ENCODE data around the gene PDZK1IP1. TPM values are rescaled to one million over a fixed set of nuclear protein-coding genes. Genes with fewer than 3 reads are reported as not detected.
A peak's percentile ranks its signal among the peaks of the same experiment; 100 is the strongest.

Gene PDZK1IP1
- total RNA-seq, 2 experiments from 2014 or later = not detected

- H3K36me3 Mint-ChIP-seq (ENCODE audit: low read depth) = no peaks in the 10 kb centered on the region
- H3K4me3 Mint-ChIP-seq = no peak overlapping the region
- CTCF ChIA-PET = interaction anchor here (0.6 kb wide), 1 partner anchor 109 kb away, joined by 3 read pairs; no protein-coding TSS in a partner anchor
- no peaks in the 10 kb centered on the region for H3K9me3 Mint-ChIP-seq
- peaks cover 76% of the 10 kb centered on the region for H3K27me3 Mint-ChIP-seq (ENCODE audit: low read depth)
- no peak overlapping the region for H3K27ac Mint-ChIP-seq
- H3K4me1 Mint-ChIP-seq (ENCODE audit: low read depth) = peaks cover 27% of the 10 kb centered on the region
- no peak for DNase-seq
- intact Hi-C loops (cut with micrococcal nuclease) = no loop called here
These were observed 39.4 kb upstream of the PDZK1IP1 start for GRCh38 chr1:47229031-47229885.

DNA sequence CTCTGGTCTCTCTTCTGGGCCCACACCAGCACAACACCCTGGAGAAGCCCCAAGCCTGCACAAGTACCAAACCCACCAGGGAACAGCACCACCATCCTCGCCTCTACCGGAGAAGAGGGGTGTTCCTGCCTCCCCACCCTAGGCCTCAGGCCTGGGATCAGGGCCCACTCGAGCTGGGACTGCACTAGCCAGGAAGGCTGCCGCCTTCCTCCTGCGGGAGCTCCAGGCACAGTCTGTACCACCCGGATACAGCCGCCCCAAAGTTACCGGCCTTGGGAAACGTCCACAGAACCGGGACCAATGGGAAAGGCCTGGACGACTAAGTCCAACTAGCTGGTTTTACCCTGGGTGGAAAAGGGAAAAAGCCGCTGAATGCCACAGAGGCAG, 38.8 kb upstream of the PDZK1IP1 start:
- intact Hi-C loops (cut with micrococcal nuclease) = no loop called here

GRCh38 chr1:47227341-47228232, 37.8 kb upstream of the PDZK1IP1 start:
- H3K27ac Mint-ChIP-seq = peak overlapping the region; percentile 25
- no peak overlapping the region for H3K4me3 Mint-ChIP-seq
- peaks cover 60% of the 10 kb centered on the region for H3K27me3 Mint-ChIP-seq (ENCODE audit: low read depth)
- CTCF ChIA-PET = interaction anchor here (1.2 to 1.7 kb wide), 3 partner anchors 34 to 48 kb away, joined by 3 to 8 read pairs (median 6); no protein-coding TSS in a partner anchor
- intact Hi-C loops (cut with micrococcal nuclease) = no loop called here
- peaks cover 27% of the 10 kb centered on the region for H3K4me1 Mint-ChIP-seq (ENCODE audit: low read depth)
- no peak for DNase-seq
- no peaks in the 10 kb centered on the region for H3K9me3 Mint-ChIP-seq
- H3K36me3 Mint-ChIP-seq (ENCODE audit: low read depth) = no peaks in the 10 kb centered on the region

More for the DNA sequence above, 38.8 kb upstream of the PDZK1IP1 start:
- no peaks in the 10 kb centered on the region for H3K9me3 Mint-ChIP-seq
- H3K4me1 Mint-ChIP-seq (ENCODE audit: low read depth) = peaks cover 27% of the 10 kb centered on the region
- CTCF ChIA-PET = no interaction called here
- H3K4me3 Mint-ChIP-seq = no peak overlapping the region
- peaks cover 70% of the 10 kb centered on the region for H3K27me3 Mint-ChIP-seq (ENCODE audit: low read depth)
- no peaks in the 10 kb centered on the region for H3K36me3 Mint-ChIP-seq (ENCODE audit: low read depth)
- no peak for DNase-seq
- H3K27ac Mint-ChIP-seq = no peak overlapping the region

DNA sequence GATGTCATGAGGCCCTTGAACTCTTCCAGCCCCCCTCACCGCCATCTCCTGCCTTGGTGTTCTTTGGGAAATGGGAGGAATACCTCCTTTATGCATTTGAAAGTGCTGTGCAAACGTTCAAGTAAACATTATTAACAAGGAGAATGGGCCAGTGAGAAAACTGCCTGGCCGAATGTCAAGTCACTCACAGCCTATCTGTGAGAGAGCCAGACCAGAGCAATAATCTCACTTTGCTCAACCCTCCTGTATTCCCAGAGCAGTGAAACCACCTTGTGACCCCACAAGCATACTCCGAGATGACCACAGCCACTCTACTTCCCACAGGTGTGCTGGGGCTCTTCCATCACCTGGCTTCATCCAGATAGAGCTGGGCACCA, 37.0 kb upstream of the PDZK1IP1 start:
- Mint-ChIP-seq H3K9me3 (no peaks in the 10 kb centered on the region), H3K4me3 (no peak overlapping the region), H3K36me3 (ENCODE audit: low read depth) (no peaks in the 10 kb centered on the region), H3K27me3 (ENCODE audit: low read depth) (peaks cover 55% of the 10 kb centered on the region), H3K27ac (no peak overlapping the region), H3K4me1 (ENCODE audit: low read depth) (peaks cover 23% of the 10 kb centered on the region)
- CTCF ChIA-PET = interaction anchor here (1.2 to 1.7 kb wide), 3 partner anchors 33 to 48 kb away, joined by 3 to 8 read pairs (median 6); no protein-coding TSS in a partner anchor
- intact Hi-C loops (cut with micrococcal nuclease) = no loop called here
- DNase-seq = no peak

GRCh38 chr1:47226121-47226838, 36.4 kb upstream of the PDZK1IP1 start:
- H3K36me3 Mint-ChIP-seq (ENCODE audit: low read depth) = no peaks in the 10 kb centered on the region
- CTCF ChIA-PET = interaction anchor here (1.2 to 1.7 kb wide), 2 partner anchors 33 to 47 kb away, joined by 3 to 8 read pairs; no protein-coding TSS in a partner anchor
- no peak for DNase-seq
- peaks cover 17% of the 10 kb centered on the region for H3K4me1 Mint-ChIP-seq (ENCODE audit: low read depth)
- no peaks in the 10 kb centered on the region for H3K9me3 Mint-ChIP-seq
- intact Hi-C loops (cut with micrococcal nuclease) = no loop called here
- H3K27ac Mint-ChIP-seq = no peak overlapping the region
- peaks cover 49% of the 10 kb centered on the region for H3K27me3 Mint-ChIP-seq (ENCODE audit: low read depth)
- peak overlapping the region; percentile 3 for H3K4me3 Mint-ChIP-seq

- no peaks in the 10 kb centered on the region for H3K9me3 Mint-ChIP-seq
- H3K4me1 Mint-ChIP-seq (ENCODE audit: low read depth) = peaks cover 16% of the 10 kb centered on the region
- H3K27me3 Mint-ChIP-seq (ENCODE audit: low read depth) = peaks cover 43% of the 10 kb centered on the region
- CTCF ChIA-PET = no interaction called here
- DNase-seq = no peak
- H3K36me3 Mint-ChIP-seq (ENCODE audit: low read depth) = no peaks in the 10 kb centered on the region
- intact Hi-C loops (cut with micrococcal nuclease) = no loop called here
- H3K4me3 Mint-ChIP-seq = no peak overlapping the region
- no peak overlapping the region for H3K27ac Mint-ChIP-seq
These were observed 35.7 kb upstream of the PDZK1IP1 start for GRCh38 chr1:47225430-47226100.

GRCh38 chr1:47224676-47225399, 35.0 kb upstream of the PDZK1IP1 start:
- no peak for DNase-seq
- H3K36me3 Mint-ChIP-seq (ENCODE audit: low read depth) = no peaks in the 10 kb centered on the region
- no peaks in the 10 kb centered on the region for H3K9me3 Mint-ChIP-seq
- H3K27me3 Mint-ChIP-seq (ENCODE audit: low read depth) = peaks cover 39% of the 10 kb centered on the region
- intact Hi-C loops (cut with micrococcal nuclease) = no loop called here
- no peak overlapping the region for H3K27ac Mint-ChIP-seq
- H3K4me1 Mint-ChIP-seq (ENCODE audit: low read depth) = peaks cover 9% of the 10 kb centered on the region
- no peak overlapping the region for H3K4me3 Mint-ChIP-seq
- CTCF ChIA-PET = interaction anchor here (0.5 kb wide), 1 partner anchor 34 kb away, joined by 4 read pairs; no protein-coding TSS in a partner anchor

DNA sequence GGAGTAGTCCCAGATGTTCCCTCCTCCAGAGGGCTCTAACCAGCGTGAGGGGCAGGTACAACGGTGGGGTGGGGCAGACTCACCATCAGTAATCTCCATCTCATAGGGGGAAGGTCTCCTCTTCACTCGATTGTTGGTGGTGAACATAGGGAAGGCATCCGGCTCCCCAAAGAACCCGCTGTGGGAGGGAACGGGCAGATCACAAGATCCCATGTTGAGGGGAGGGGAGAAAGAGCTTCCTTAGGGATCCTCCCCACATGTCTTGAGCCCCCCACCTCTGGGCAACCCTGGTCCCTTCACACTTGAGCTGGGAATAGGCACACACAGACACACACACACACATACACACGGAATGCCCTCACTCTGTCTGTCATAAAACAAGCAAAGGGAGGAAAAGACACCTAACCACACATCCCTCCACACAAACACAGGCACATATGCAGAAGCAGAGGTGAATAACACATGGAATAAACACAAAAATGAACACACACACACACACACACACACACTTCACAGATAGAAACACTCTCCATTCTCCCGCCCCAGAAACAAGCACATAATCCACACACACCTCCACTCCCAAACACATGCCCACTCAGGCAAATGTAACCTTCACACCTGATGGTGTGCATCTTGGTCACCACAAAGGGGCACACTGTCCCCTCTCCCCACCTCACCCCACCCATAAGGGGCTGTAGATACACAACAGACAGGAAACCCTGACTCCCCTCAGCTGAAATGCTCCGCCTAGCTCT, 34.3 kb upstream of the PDZK1IP1 start:
- no peak overlapping the region for H3K27ac Mint-ChIP-seq
- H3K4me1 Mint-ChIP-seq (ENCODE audit: low read depth) = peaks cover 5% of the 10 kb centered on the region
- H3K36me3 Mint-ChIP-seq (ENCODE audit: low read depth) = no peaks in the 10 kb centered on the region
- CTCF ChIA-PET = interaction anchor here (0.5 to 2.3 kb wide), 2 partner anchors 33 to 44 kb away, joined by 4 to 6 read pairs; no protein-coding TSS in a partner anchor
- no peak overlapping the region for H3K4me3 Mint-ChIP-seq
- DNase-seq = no peak
- intact Hi-C loops (cut with micrococcal nuclease) = no loop called here
- H3K9me3 Mint-ChIP-seq = no peaks in the 10 kb centered on the region
- H3K27me3 Mint-ChIP-seq (ENCODE audit: low read depth) = peaks cover 32% of the 10 kb centered on the region

GRCh38 chr1:47223174-47223920, 33.5 kb upstream of the PDZK1IP1 start:
- no peak for DNase-seq
- H3K9me3 Mint-ChIP-seq = no peaks in the 10 kb centered on the region
- no peak overlapping the region for H3K4me3 Mint-ChIP-seq
- no peak overlapping the region for H3K27ac Mint-ChIP-seq
- intact Hi-C loops (cut with micrococcal nuclease) = no loop called here
- CTCF ChIA-PET = interaction anchor here (2.3 kb wide), 1 partner anchor 44 kb away, joined by 6 read pairs; no protein-coding TSS in a partner anchor
- H3K27me3 Mint-ChIP-seq (ENCODE audit: low read depth) = peaks cover 29% of the 10 kb centered on the region
- H3K4me1 Mint-ChIP-seq (ENCODE audit: low read depth) = peaks cover 5% of the 10 kb centered on the region
- H3K36me3 Mint-ChIP-seq (ENCODE audit: low read depth) = no peaks in the 10 kb centered on the region

- H3K36me3 Mint-ChIP-seq (ENCODE audit: low read depth) = no peaks in the 10 kb centered on the region
- CTCF ChIA-PET = interaction anchor here (1.1 to 2.3 kb wide), 3 partner anchors 29 to 45 kb away, joined by 3 to 11 read pairs (median 6); no protein-coding TSS in a partner anchor
- intact Hi-C loops (cut with micrococcal nuclease) = no loop called here
- no peak for DNase-seq
- H3K9me3 Mint-ChIP-seq = no peaks in the 10 kb centered on the region
- no peak overlapping the region for H3K4me3 Mint-ChIP-seq
- peaks cover 5% of the 10 kb centered on the region for H3K4me1 Mint-ChIP-seq (ENCODE audit: low read depth)
- no peak overlapping the region for H3K27ac Mint-ChIP-seq
- peaks cover 20% of the 10 kb centered on the region for H3K27me3 Mint-ChIP-seq (ENCODE audit: low read depth)
These were observed 32.6 kb upstream of the PDZK1IP1 start for GRCh38 chr1:47222476-47222875.

Data from activated naive CD4-positive, alpha-beta T cell treated with anti-CD3 and anti-CD28 coated beads for 36 hours (primary cell).